Smooth muscle cell (in vitro differentiated cells): ENCODE measurements around the gene PCDH1. TPM values are rescaled to one million over a fixed set of nuclear protein-coding genes. Genes with fewer than 3 reads are reported as not detected.

ENCODE experiments used
- DNase-seq: peaks from one replicate; lab custom pipeline; 2025; ENCODE audit not compliant: unreplicated experiment; lab: John Stamatoyannopoulos, UW
- H2AFZ ChIP-seq: fragments of 200-600 bp; sonication (generic); 2 replicates; pipeline ENCODE4 v1.6.0; 2016; ENCODE audit warnings: antibody characterized with exemption, low read depth, mild to moderate bottlenecking
- H3F3A ChIP-seq: fragments of 200-600 bp; sonication (generic); 2 replicates; pipeline ENCODE4 v1.6.0; 2017; ENCODE audit warnings: antibody characterized with exemption, low read depth
- H3K27ac ChIP-seq: fragments of 200-600 bp; sonication (generic); 2 replicates; pipeline ENCODE4 v1.5.1; 2016; ENCODE audit warnings: low read depth, mild to moderate bottlenecking
- H3K27me3 ChIP-seq: fragments of 200-600 bp; sonication (generic); 2 replicates; pipeline ENCODE4 v1.6.1; 2016; ENCODE audit warnings: low read depth, mild to moderate bottlenecking
- H3K36me3 ChIP-seq: fragments of 200-600 bp; sonication (generic); 2 replicates; pipeline ENCODE4 v1.5.1; 2016; ENCODE audit warnings: low read depth
- H3K4me1 ChIP-seq: fragments of 200-600 bp; sonication (generic); 2 replicates; pipeline ENCODE4 v1.5.1; 2016; ENCODE audit warnings: low read depth
- H3K4me2 ChIP-seq: fragments of 200-600 bp; sonication (generic); 2 replicates; pipeline ENCODE4 v1.6.0; 2016; ENCODE audit warnings: mild to moderate bottlenecking
- H3K4me3 ChIP-seq: fragments of 200-600 bp; sonication (generic); 2 replicates; pipeline ENCODE4 v1.5.1; 2016; ENCODE audit warnings: mild to moderate bottlenecking
- H3K79me2 ChIP-seq: fragments of 200-600 bp; sonication (generic); 2 replicates; pipeline ENCODE4 v1.6.0; 2016; ENCODE audit warnings: low read depth, mild to moderate bottlenecking
- H3K9ac ChIP-seq: fragments of 200-600 bp; sonication (generic); 2 replicates; pipeline ENCODE4 v1.6.0; 2016; ENCODE audit warnings: low read depth
- H3K9me3 ChIP-seq: fragments of 200-600 bp; sonication (generic); replicated peaks from 2 replicates; pipeline ENCODE4 v1.5.1; 2016; ENCODE audit warnings: low read depth
- H4K20me1 ChIP-seq: fragments of 200-600 bp; sonication (generic); 2 replicates; pipeline ENCODE4 v1.6.0; 2016; ENCODE audit warnings: low read depth
- WGBS: methylation state at CpG from one replicate; pipeline ENCODE4 v1.1.7; 2016; ENCODE audit warnings: low lambda C conversion rate; 5-methylcytosine and 5-hydroxymethylcytosine counted together
- polyA plus RNA-seq: library from polyadenylated mRNA; unstranded; fragments of >200 nt; fragmentation: Nextera tagmentation; extraction: Ambion mirVana; gene quantifications from 2 replicates; pipeline ENCODE4 v1.2.1, GENCODE V29; 2016
- total RNA-seq: library from RNA; depleted of rRNA; stranded (reverse); fragments of >200 nt; gene quantifications from 2 replicates; pipeline ENCODE4 v1.2.3, GENCODE V29; 2014
- TF ChIP-seq, protein P1 (sequence below): fragments of 200-600 bp; sonication (generic); IDR thresholded peaks from 2 replicates; pipeline ENCODE4 v1.5.1; 2017; ENCODE audit warnings: borderline replicate concordance, mild to moderate bottlenecking, antibody characterized with exemption; ENCODE audit not compliant: insufficient read depth, poor library complexity, severe bottlenecking

PCDH1 gene
- total and polyA plus RNA-seq, 2 experiments from 2014 or later: 2.5 to 14.7 TPM

DNA sequence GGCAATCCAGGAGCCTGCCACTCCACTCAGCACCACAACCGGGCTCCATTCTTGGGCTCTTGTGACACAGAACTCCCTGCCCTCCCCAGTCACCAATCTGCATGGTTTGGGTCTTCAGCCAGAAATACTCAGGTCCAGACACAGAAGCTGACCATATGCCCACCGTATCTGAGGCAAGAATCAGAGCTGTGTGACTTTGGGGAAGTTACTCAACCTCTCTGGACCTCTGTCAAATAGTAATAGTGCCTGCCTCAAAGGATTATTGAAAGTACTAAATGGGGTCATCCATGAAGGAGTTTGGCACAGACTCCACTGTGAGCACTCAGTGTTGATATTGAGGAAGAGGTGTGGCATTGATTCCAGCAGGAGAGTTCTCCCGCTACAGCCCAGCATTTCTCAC, 67.5 kb downstream of the PCDH1 start:
- Histone ChIP-seq H3K4me1 (peaks cover 19% of the 10 kb centered on the region), H3F3A (no peaks in the 10 kb centered on the region), H3K36me3 (no peaks in the 10 kb centered on the region), H3K9ac (no peak overlapping the region), H3K27ac (no peak overlapping the region), H3K9me3 (no peaks in the 10 kb centered on the region), H4K20me1 (no peaks in the 10 kb centered on the region), H3K4me2 (no peak overlapping the region), H2AFZ (no peak overlapping the region), H3K27me3 (peaks cover 47% of the 10 kb centered on the region), H3K4me3 (no peak overlapping the region), H3K79me2 (no peaks in the 10 kb centered on the region)
- DNase-seq: no peak
- 85% methylated on average over 3 of the region's 3 CpGs for WGBS
- TF ChIP-seq, protein P1, sequence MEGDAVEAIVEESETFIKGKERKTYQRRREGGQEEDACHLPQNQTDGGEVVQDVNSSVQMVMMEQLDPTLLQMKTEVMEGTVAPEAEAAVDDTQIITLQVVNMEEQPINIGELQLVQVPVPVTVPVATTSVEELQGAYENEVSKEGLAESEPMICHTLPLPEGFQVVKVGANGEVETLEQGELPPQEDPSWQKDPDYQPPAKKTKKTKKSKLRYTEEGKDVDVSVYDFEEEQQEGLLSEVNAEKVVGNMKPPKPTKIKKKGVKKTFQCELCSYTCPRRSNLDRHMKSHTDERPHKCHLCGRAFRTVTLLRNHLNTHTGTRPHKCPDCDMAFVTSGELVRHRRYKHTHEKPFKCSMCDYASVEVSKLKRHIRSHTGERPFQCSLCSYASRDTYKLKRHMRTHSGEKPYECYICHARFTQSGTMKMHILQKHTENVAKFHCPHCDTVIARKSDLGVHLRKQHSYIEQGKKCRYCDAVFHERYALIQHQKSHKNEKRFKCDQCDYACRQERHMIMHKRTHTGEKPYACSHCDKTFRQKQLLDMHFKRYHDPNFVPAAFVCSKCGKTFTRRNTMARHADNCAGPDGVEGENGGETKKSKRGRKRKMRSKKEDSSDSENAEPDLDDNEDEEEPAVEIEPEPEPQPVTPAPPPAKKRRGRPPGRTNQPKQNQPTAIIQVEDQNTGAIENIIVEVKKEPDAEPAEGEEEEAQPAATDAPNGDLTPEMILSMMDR: no peak

DNA sequence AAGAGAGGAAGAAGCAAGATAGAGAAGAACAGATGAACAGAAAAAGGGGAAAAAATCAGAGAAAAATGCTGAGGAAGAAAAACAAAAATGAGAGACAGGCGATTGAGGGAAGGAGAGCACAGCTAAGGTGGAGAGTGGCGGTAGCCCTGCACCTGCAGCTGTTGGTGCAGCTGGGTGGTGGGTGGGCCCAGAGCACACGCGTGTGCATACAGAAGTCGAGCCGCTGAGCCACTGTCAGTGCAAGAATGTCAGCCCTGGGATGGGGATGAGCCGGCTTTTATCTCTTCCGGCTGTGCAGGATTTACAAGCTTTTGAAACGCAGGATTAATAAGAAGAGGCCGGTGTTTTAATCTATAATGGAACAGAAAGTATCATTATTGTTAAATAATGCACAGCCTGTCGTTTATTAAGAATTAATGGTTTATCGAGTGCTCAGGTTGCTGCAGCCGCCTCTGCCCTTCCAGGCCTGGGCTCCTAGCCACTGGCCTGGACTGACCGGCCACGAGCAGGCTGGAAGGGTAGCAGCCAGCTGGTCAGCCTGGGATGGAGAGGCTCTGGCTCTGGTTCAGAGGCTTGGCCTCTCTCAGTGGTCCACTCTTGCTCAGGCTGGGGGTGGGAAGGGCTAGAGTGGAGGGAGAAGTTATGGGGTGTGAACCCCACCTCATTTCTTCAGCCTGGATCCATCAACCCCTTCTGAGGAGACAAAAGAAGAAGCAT, 68.7 kb downstream of the PCDH1 start:
- H3K27me3 ChIP-seq: peaks cover 59% of the 10 kb centered on the region
- H3K79me2 ChIP-seq: no peaks in the 10 kb centered on the region
- no peak overlapping the region for H3K27ac ChIP-seq
- no peaks in the 10 kb centered on the region for H4K20me1 ChIP-seq
- H3K4me2 ChIP-seq: no peak overlapping the region
- H3K9ac ChIP-seq: no peak overlapping the region
- H3K4me1 ChIP-seq: peaks cover 20% of the 10 kb centered on the region
- 63% methylated on average over 15 of the region's 15 CpGs for WGBS
- H3K9me3 ChIP-seq: no peaks in the 10 kb centered on the region
- H3F3A ChIP-seq: no peaks in the 10 kb centered on the region
- H3K4me3 ChIP-seq: no peak overlapping the region
- TF ChIP-seq, protein P1: no peak
- H2AFZ ChIP-seq: no peak overlapping the region
- H3K36me3 ChIP-seq: no peaks in the 10 kb centered on the region
- no peak for DNase-seq

DNA sequence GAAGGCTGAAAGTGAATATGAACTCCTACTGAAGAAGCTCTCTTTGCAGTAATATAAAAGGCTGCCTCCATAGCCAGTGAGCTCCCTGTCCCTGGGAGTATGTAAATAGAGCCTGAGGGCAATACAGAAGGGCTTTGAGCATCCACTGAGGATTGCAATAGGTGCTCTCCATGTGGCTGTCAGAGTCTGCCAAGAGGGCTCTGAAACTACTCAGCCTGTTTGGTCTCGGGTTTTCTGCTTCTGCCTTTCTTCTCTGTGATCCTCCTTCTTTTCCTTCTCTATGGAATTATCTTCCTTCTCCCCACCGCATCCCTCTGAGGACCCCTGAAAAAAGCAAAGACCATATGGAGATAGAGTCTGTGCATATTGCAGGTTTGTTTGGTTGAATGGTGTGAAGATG, 69.4 kb downstream of the PCDH1 start:
- DNase-seq: no peak
- no peak overlapping the region for H3K27ac ChIP-seq
- H3K79me2 ChIP-seq: no peaks in the 10 kb centered on the region
- TF ChIP-seq, protein P1: no peak
- H3K4me1 ChIP-seq: peaks cover 24% of the 10 kb centered on the region
- no peaks in the 10 kb centered on the region for H3K36me3 ChIP-seq
- H4K20me1 ChIP-seq: no peaks in the 10 kb centered on the region
- no peaks in the 10 kb centered on the region for H3K9me3 ChIP-seq
- WGBS: 68% methylated on average over 2 of the region's 2 CpGs
- no peaks in the 10 kb centered on the region for H3F3A ChIP-seq
- H3K27me3 ChIP-seq: peaks cover 65% of the 10 kb centered on the region
- no peak overlapping the region for H3K9ac ChIP-seq
- H3K4me2 ChIP-seq: no peak overlapping the region
- H3K4me3 ChIP-seq: no peak overlapping the region
- no peak overlapping the region for H2AFZ ChIP-seq

DNA sequence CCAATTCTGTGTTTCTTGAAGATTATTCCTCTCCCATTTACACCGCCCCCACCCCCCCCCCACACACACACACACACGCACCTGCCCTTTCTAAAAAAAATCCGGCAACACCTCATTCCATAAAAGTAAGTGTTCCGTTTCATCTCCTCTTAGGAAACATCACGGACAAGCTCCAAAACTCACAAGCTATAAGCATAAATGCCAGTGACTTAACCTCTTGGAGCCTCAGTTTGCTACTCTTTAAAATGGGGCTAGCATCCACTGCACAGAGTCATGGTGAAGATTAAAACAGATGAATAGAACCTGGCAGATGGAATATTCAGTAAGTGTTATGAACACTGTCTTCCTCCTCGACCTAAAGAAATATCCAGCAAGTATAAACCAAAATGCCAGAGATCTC, 70.5 kb downstream of the PCDH1 start:
- Histone ChIP-seq H3K27me3 (peaks cover 77% of the 10 kb centered on the region), H3K27ac (no peak overlapping the region), H3K9ac (no peak overlapping the region), H3K79me2 (no peaks in the 10 kb centered on the region), H3K4me2 (no peak overlapping the region), H3F3A (no peaks in the 10 kb centered on the region), H3K9me3 (no peaks in the 10 kb centered on the region), H3K4me1 (peaks cover 24% of the 10 kb centered on the region), H4K20me1 (no peaks in the 10 kb centered on the region), H2AFZ (no peak overlapping the region), H3K36me3 (no peaks in the 10 kb centered on the region), H3K4me3 (no peak overlapping the region)
- no peak for DNase-seq
- TF ChIP-seq, protein P1: no peak
- 87% methylated on average over 6 of the region's 6 CpGs for WGBS
